LNCaP clone FGC (cell line): ENCODE results near the gene UAP1L1.
A peak's percentile ranks its signal among the peaks of the same experiment; 100 is the strongest.

Experiments used
- DNase-seq: peaks from one replicate; pipeline ENCODE4 v3.0.0-alpha.2; 2011; ENCODE audit warnings: low read depth
- H3K4me3 ChIP-seq: 2 replicates; pipeline ENCODE4 v1.5.1; 2011; ENCODE audit warnings: mild to moderate bottlenecking, low read depth, low read length, control low read depth
- TF ChIP-seq, protein P1 (sequence below): IDR thresholded peaks from 2 replicates; pipeline ENCODE4 v1.5.1; 2012; ENCODE audit warnings: mild to moderate bottlenecking; ENCODE audit not compliant: control insufficient read depth, insufficient read depth; ENCODE audit errors: extremely low read depth

UAP1L1 gene

DNA sequence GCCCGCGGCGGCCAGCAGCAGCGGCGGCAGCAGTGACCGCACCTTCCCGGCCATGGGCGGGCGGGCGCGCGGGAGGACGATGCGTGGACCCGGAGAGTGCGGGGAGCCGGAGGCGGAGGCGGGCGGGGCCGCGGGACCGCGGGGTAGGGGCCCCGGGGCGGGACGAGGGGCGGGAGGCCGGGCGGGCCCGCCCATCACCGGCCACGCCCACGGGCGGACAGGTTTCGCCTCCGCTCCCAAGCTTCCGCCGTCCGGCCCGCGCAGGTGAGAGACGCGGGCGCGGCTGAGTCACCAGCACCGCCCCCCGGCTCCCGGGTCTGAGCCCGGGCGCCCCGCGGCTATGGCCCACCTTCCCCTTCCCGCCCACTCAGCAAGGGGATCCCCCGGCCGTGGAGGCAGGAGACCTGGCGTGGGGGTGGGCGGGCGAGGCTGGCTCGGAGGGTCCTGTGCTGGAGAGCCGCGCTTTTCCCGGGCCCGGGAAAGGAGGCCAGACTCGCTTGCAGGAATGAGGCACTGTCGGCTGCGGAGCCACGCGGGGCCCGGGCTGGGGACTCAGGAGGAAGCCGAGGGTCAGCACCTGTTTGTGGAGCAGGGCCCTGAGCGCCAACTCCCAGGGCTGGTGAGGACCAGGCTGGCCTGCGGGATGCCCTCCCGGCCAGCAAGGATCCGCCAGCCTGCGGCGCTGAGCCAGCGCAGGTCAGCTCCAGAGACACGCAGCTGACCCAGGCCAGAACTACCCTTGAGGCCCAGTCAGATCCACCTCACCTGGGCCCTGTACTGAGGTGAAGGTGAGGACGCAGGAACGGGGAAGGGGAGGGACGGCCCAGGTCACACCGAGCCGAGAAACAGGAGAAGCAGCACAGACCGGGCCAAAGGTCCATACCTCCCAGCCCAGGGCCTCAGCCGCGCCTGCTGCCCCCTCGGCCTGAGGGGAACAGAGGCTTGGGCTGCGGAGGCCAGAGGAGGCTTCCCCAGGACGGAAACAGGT is 23.1 kb upstream of the UAP1L1 start, which contains the start of gene ENTPD2:
ENTPD2 (minus strand) TSS at position 118 of the 988 bp plus-strand sequence; CDS start at position 54, 64 bp downstream.
- DNase-seq: no peak

DNA sequence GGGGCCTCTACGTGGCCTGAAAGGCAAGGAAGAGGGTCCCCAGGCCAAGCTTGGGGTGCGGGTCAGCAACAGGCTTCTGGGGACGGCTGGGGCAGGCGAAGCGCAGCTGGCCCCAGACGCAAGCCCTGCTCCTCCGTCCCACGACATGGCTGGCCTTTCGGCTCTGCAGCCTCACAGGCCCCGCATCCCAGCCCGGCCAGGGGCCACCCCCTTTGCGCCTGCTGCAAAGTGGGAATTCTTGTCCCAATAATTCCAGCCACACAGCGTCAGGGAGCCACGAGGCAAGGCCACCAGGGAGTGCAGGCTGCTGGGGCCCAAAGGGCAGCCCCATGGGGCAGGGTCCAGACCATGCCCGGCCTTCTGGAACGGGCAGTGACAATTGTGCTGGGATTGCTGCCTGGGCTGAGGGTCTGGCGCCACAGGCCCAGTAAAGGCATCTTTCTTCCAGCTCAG is 22.4 kb upstream of the UAP1L1 start:
- H3K4me3 ChIP-seq: peak overlapping the region; percentile 56
- TF ChIP-seq, protein P1, sequence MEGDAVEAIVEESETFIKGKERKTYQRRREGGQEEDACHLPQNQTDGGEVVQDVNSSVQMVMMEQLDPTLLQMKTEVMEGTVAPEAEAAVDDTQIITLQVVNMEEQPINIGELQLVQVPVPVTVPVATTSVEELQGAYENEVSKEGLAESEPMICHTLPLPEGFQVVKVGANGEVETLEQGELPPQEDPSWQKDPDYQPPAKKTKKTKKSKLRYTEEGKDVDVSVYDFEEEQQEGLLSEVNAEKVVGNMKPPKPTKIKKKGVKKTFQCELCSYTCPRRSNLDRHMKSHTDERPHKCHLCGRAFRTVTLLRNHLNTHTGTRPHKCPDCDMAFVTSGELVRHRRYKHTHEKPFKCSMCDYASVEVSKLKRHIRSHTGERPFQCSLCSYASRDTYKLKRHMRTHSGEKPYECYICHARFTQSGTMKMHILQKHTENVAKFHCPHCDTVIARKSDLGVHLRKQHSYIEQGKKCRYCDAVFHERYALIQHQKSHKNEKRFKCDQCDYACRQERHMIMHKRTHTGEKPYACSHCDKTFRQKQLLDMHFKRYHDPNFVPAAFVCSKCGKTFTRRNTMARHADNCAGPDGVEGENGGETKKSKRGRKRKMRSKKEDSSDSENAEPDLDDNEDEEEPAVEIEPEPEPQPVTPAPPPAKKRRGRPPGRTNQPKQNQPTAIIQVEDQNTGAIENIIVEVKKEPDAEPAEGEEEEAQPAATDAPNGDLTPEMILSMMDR: no peak
- no peak for DNase-seq

More for the DNA sequence above, 23.1 kb upstream of the UAP1L1 start, which contains the start of gene ENTPD2:
- TF ChIP-seq, protein P1: no peak
- peak within 1 kb of the TSS; percentile 56 for H3K4me3 ChIP-seq

DNA sequence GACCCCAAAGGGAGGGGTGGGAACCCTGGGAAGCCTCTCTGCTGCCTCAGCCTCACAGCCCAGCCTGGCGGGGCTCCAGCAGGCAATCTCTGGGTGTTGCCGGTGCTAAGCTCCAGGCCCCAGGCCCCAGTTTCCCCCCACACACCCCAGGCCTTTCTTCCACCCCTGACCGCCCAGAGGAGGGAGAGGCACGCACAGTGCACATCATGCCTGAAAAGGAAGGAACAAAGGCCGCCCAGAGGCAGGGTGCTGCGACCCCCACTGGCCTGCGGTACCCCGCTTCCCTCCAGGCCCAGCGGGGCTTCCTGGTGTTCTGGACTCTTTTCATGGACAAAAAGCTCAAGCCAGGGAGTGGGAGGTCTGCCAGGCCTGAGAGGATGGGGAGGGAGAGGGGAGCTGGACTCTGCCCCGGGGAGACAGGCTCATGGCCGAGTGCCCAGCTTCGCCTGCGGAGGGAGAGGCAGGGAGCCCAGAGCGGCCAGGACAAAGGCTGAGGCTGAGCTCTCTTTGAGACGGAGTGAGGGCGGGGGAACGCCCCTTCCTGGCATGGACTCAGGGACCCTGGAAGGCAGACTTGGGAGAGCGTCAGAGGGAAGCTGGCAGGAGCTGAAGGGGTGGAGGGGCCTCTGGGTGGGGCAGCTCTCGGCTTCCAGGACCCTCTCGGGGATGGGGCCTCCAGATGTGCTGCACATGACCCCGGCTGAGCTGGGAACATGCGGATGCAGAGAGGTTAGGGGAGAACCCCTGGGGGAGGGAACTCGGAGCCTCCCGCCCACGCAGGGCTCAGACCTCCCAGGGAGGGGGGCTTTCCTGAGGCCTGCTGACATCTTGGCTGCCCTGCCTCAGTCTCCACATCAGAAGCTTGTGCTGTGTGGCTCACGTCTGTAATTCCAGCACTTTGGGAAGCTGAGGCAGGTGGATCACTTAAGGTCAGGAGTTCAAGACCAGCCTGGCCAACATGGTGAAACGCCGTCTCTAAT is 21.6 kb upstream of the UAP1L1 start:
- TF ChIP-seq, protein P1: no peak
- no peak for DNase-seq
- no peak overlapping the region for H3K4me3 ChIP-seq

GRCh38 chr9:137056739-137057415 is 20.4 kb upstream of the UAP1L1 start:
- TF ChIP-seq, protein P1: no peak
- no peak for DNase-seq
- H3K4me3 ChIP-seq: no peak overlapping the region

- DNase-seq: peak; percentile 69
- H3K4me3 ChIP-seq: no peak overlapping the region
- TF ChIP-seq, protein P1: no peak
These were observed 19.8 kb upstream of the UAP1L1 start for GRCh38 chr9:137057545-137057944.

DNA sequence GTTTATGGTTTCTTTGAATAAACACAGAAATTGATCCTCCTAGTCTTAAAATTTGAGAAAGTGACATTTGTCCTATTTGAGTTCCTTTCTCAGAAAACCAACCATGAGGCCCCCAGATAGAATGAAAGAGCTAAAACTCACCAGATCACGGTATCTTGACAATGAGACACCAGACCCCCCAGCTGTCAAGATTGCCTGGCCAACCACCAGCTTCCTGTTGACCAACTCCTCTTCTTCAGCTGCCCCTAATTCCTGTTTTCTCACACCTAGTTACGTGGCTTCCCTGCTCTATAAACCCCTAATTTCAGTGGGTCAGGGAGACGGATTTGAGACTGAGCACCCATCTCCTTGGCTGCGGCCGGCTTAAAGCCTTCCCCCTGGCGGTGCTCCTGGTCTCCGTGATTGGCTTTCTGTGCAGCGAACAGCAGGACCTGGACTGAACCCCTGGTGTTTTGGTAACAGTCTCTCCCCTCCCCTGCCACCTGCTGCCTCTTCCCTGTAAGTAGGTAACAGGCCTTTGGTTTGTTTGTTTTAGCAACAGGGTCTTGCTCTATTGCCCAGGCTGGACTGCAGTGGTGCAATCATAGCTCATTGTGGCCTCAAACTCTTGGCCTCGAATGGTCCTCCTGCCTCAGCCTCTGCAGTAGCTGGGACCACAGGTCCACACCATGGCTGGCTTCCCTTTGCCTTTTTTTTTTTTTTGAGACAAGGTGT is 18.6 kb upstream of the UAP1L1 start:
- TF ChIP-seq, protein P1: no peak
- H3K4me3 ChIP-seq: no peak overlapping the region
- no peak for DNase-seq
